Heart left ventricle (tissue), 13 donors: Measurements from ENCODE around the gene SORBS2.

Experiments used
- POLR2A ChIP-seq, 2 donors: fragments of 450-650 bp; IDR thresholded peaks; one replicate each; pipeline ENCODE4 v1.6.1; 2017; ENCODE audit warnings: antibody characterized with exemption in 2 of 2, mild to moderate bottlenecking in 2 of 2, moderate library complexity in 2 of 2
- TF ChIP-seq, protein P1 (sequence below), 12 donors: fragments of 200-600 bp; sonication (generic) in 4 of 12; IDR thresholded peaks; one replicate each; pipeline versions ENCODE4 v1.5.0 to v1.8.0; 2018 to 2022; ENCODE audit warnings: antibody characterized with exemption in 12 of 12, mild to moderate bottlenecking in 5 of 12
- donor health status: ischemic (EF 13 %, LVEDD 7.1; RV severe dilation, severe dysfunction).
- donor health status: DM: no; HTN: yes; CAD: no.
- donor health status: DM: no; HTN: no; CAD: no.
- donor health status: ischemic (EF 25% LVEDD 6.9; RV normal size, moderate dysfunction).
- donor health status: ischemic (EF 25% LVEDD 5.7; RV mildly dilated, moderate dysfunction).
- donor health status: ischemic (EF 35%, LVEDD 5.7; RV mildly dilated, moderate dysfunction).
- donor health status: nonischemic (EF 11% LVEDD 7.7; RV severe dilation, severe dysfunction).
- donor health status: DM: yes; HTN: yes; CAD: no.
- donor health status: PGD.
- donor health status: ischemic (EF 29% LVEDD 5.4; RV normal size, mild dysfunction).
- donor health status: nonischemic (EF 23%, LVEDD 6.1; RV moderate dilation, normal function).

DNA sequence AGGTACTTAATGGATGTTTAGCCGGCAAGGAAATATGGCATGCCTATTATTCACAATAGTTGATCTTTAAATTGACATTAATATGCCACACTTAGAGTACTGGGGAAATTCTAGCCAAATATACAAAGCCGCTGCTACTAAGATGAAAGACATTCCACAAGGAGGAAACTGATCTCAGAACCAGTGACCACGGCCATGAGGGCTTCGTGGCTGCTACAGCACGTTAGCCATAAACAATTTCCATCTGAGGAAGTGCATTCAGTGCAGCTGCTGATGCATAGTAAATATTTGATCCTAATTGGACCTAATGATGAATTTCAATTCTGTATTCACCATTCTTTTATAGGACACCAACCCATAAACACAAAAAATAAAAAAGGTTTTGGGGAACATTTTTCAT lies 59.1 kb downstream of the SORBS2 start:
- TF ChIP-seq, protein P1, sequence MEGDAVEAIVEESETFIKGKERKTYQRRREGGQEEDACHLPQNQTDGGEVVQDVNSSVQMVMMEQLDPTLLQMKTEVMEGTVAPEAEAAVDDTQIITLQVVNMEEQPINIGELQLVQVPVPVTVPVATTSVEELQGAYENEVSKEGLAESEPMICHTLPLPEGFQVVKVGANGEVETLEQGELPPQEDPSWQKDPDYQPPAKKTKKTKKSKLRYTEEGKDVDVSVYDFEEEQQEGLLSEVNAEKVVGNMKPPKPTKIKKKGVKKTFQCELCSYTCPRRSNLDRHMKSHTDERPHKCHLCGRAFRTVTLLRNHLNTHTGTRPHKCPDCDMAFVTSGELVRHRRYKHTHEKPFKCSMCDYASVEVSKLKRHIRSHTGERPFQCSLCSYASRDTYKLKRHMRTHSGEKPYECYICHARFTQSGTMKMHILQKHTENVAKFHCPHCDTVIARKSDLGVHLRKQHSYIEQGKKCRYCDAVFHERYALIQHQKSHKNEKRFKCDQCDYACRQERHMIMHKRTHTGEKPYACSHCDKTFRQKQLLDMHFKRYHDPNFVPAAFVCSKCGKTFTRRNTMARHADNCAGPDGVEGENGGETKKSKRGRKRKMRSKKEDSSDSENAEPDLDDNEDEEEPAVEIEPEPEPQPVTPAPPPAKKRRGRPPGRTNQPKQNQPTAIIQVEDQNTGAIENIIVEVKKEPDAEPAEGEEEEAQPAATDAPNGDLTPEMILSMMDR (IDR thresholded peaks at IDR 0.05): no peak
- TF ChIP-seq POLR2A (IDR thresholded peaks at IDR 0.05): no peak
